SK-N-SH (cell line): Measurements from ENCODE around the gene TMOD3. TPM values are rescaled to one million over a fixed set of nuclear protein-coding genes. Genes with fewer than 3 reads are reported as not detected.
A peak's percentile ranks its signal among the peaks of the same experiment; 100 is the strongest.

ENCODE experiments used
- CTCF ChIA-PET: fragments of 300-600, 350-600 bp; formaldehyde crosslinking; extraction: SDS; loops from one replicate; lab custom pipeline; 2021; lab: Yijun Ruan, JAX
- POLR2A ChIA-PET: fragments of 350-600 bp; sonication (Branson Sonifier 250); formaldehyde crosslinking; extraction: SDS; loops from one replicate; lab custom pipeline; 2020; ENCODE audit warnings: antibody characterized with exemption, inconsistent platforms; lab: Yijun Ruan, JAX
- DNase-seq: peaks from one replicate; pipeline ENCODE4 v3.0.0; 2012
- H2AFZ ChIP-seq: fragments of 200-600 bp; sonication (generic); 2 replicates; pipeline ENCODE4 v1.8.1; 2016; ENCODE audit warnings: antibody characterized with exemption, mild to moderate bottlenecking, low read depth
- H3F3A ChIP-seq: fragments of 200-600 bp; sonication (generic); replicated peaks from 2 replicates; pipeline ENCODE3; 2016; ENCODE audit warnings: antibody characterized with exemption, mild to moderate bottlenecking; ENCODE audit not compliant: insufficient read depth
- H3K27ac ChIP-seq, 2 experiments: fragments of 200-500 bp in 1 of 2; fragments of 200-600 bp in 1 of 2; sonication (Bioruptor generic) in 1 of 2; sonication (generic), shearing (Covaris generic) in 1 of 2; 2 replicates each; pipeline versions ENCODE4 v1.5.1 to v1.6.1; 2014 to 2016; ENCODE audit warnings: low read depth in 2 of 2, inconsistent platforms in 1 of 2, low read length in 1 of 2, mild to moderate bottlenecking in 1 of 2, mixed read lengths in 1 of 2
- H3K27me3 ChIP-seq: fragments of 200-600 bp; sonication (generic), shearing (Covaris generic); 2 replicates; pipeline ENCODE4 v1.6.1; 2016; ENCODE audit warnings: mixed run types; ENCODE audit not compliant: insufficient read depth
- H3K36me3 ChIP-seq, 2 experiments: fragments of 200-500 bp in 1 of 2; fragments of 200-600 bp in 1 of 2; sonication (Bioruptor generic) in 1 of 2; sonication (generic) in 1 of 2; replicated peaks in 1 of 2; 2 replicates each; pipeline versions ENCODE3 to v1.5.1; 2014 to 2016; ENCODE audit warnings: low read length in 1 of 2, mild to moderate bottlenecking in 1 of 2; ENCODE audit not compliant: insufficient read depth in 2 of 2, control insufficient read depth in 1 of 2
- H3K4me1 ChIP-seq, 2 experiments: fragments of 200-500 bp in 1 of 2; fragments of 200-600 bp in 1 of 2; sonication (Bioruptor generic) in 1 of 2; sonication (generic), shearing (Covaris generic) in 1 of 2; 2 replicates each; pipeline versions ENCODE4 v1.5.1 to v1.6.1; 2014 to 2016; ENCODE audit warnings: low read depth in 1 of 2, low read length in 1 of 2, mixed run types in 1 of 2; ENCODE audit not compliant: insufficient read depth in 2 of 2, control insufficient read depth in 1 of 2
- H3K4me2 ChIP-seq: fragments of 200-600 bp; sonication (generic), shearing (Covaris generic); 2 replicates; pipeline ENCODE4 v1.6.1; 2017; ENCODE audit warnings: mixed run types
- H3K4me3 ChIP-seq, 2 experiments: fragments of 200-500 bp in 1 of 2; fragments of 200-600 bp in 1 of 2; sonication (Bioruptor generic) in 1 of 2; sonication (generic), shearing (Covaris generic) in 1 of 2; 2 replicates each; pipeline versions ENCODE4 v1.5.1 to v1.8.1; 2014 to 2016; ENCODE audit warnings: low read depth in 2 of 2, inconsistent platforms in 1 of 2, low read length in 1 of 2, mild to moderate bottlenecking in 1 of 2, mixed read lengths in 1 of 2, moderate library complexity in 1 of 2
- H3K79me2 ChIP-seq: fragments of 200-600 bp; sonication (generic); 2 replicates; pipeline ENCODE4 v1.8.1; 2017; ENCODE audit warnings: mild to moderate bottlenecking; ENCODE audit not compliant: insufficient read depth
- H3K9ac ChIP-seq: fragments of 200-600 bp; sonication (generic); 2 replicates; pipeline ENCODE4 v1.6.1; 2017; ENCODE audit warnings: mixed run types
- H3K9me2 ChIP-seq: fragments of 200-600 bp; sonication (generic); 2 replicates; pipeline ENCODE4 v1.6.1; 2017; ENCODE audit warnings: mixed run types
- H3K9me3 ChIP-seq: fragments of 200-600 bp; sonication (generic); 2 replicates; pipeline ENCODE4 v1.6.1; 2017; ENCODE audit warnings: mixed run types, mild to moderate bottlenecking, moderate library complexity
- H4K20me1 ChIP-seq: fragments of 200-600 bp; sonication (generic); 2 replicates; pipeline ENCODE4 v1.6.1; 2017; ENCODE audit warnings: mild to moderate bottlenecking, mixed run types; ENCODE audit not compliant: insufficient read depth
- EZH2phosphoT487 ChIP-seq: fragments of 200-600 bp; sonication (generic); IDR thresholded peaks from 2 replicates; pipeline ENCODE4 v1.6.1; 2017; ENCODE audit warnings: low read depth, mixed run types, mild to moderate bottlenecking, antibody characterized with exemption, moderate library complexity, borderline replicate concordance
- FOXM1 ChIP-seq: IDR thresholded peaks from 2 replicates; pipeline ENCODE4 v1.4.0; 2012; ENCODE audit warnings: low read depth, mild to moderate bottlenecking
- MEF2A ChIP-seq: IDR thresholded peaks from 2 replicates; pipeline ENCODE4 v1.4.0; 2012; ENCODE audit warnings: low read depth, borderline replicate concordance
- REST ChIP-seq: IDR thresholded peaks from 2 replicates; pipeline ENCODE4 v1.6.1; 2012; ENCODE audit warnings: mild to moderate bottlenecking, low read depth, low read length, moderate library complexity
- WGBS: methylation state at CpG from one replicate; pipeline ENCODE4 v1.1.6; 2017; ENCODE audit warnings: low lambda C conversion rate; 5-methylcytosine and 5-hydroxymethylcytosine counted together
- polyA plus RNA-seq, 3 experiments: library from polyadenylated mRNA; depleted of rRNA; stranded (reverse); fragments of >200 nt; gene quantifications; 2 replicates each; pipeline ENCODE4 v1.2.3, GENCODE V29; 2012
- TF ChIP-seq, protein P1 (sequence below): fragments of 200-600 bp; sonication (generic); IDR thresholded peaks from 2 replicates; pipeline ENCODE4 v1.6.1; 2017; ENCODE audit warnings: antibody characterized with exemption, mild to moderate bottlenecking, moderate library complexity
- TF ChIP-seq, protein P2 (sequence below): IDR thresholded peaks from 2 replicates; pipeline ENCODE4 v1.4.0; 2012; ENCODE audit warnings: low read depth, borderline replicate concordance

The TMOD3 gene
- polyA plus RNA-seq, 1 of the 3 experiments (the other 2 are of a cell fraction), result 6.0 TPM

DNA sequence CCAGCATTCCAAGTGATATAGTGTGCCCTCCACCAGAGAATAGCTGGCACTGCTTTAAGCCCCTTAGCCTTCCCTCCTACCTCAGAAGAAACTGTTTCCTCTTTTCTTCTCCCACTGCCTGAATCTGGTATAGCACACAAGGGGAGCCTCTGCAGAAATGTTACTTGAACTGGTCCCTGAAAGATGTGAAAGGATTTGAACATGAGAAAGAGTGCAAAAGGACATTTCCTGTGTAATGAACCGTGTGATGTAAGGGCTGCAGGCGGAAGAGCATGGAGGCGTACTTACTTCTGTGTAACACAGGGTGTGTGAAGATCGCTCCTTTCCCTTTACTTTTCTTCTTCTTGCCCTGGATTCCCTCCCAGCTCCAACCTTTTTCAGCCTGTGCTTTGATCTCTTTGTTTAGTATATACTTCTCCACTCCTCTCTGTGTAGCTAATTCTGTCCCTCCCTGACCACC, 8.4 kb downstream of the TMOD3 start (continued):
- TF ChIP-seq REST (no peak), FOXM1 (no peak)

DNA sequence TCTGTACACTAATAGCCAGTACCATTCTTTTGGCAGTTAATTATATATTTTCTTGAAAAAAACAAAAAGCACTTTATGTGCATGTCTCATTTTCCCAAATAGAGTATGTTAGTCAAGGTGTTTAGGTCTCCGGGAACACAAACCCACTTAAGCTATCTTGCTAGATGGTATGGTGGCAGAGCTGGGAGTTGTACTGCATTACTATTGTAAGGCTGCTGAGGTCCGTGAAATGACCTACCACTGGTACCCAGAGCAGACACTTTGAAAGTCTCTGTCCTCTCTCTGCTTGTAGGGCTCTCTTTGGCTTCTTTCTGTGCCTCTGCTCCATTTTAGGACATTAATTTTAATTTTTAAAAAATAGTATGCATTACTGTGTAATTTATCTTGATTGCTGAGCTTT, 8.8 kb downstream of the TMOD3 start:
- H3K4me1 ChIP-seq, result peaks cover 8 to 65% of the 10 kb centered on the region in 2 experiments; a peak in 3 of 4 replicates
- H3K4me2 ChIP-seq, result peak overlapping the region; percentile 52
- no peaks in the 10 kb centered on the region for H3K9me3 ChIP-seq
- no peak overlapping the region for H2AFZ ChIP-seq
- WGBS, result 89% methylated on average over 2 of the region's 2 CpGs
- POLR2A ChIA-PET, result interaction anchor here (1.7 kb wide), 1 partner anchor 9 kb away, joined by 6 read pairs; the partner anchor contains the start of gene TMOD3
- TF ChIP-seq MEF2A, result no peak
- TF ChIP-seq, protein P1, sequence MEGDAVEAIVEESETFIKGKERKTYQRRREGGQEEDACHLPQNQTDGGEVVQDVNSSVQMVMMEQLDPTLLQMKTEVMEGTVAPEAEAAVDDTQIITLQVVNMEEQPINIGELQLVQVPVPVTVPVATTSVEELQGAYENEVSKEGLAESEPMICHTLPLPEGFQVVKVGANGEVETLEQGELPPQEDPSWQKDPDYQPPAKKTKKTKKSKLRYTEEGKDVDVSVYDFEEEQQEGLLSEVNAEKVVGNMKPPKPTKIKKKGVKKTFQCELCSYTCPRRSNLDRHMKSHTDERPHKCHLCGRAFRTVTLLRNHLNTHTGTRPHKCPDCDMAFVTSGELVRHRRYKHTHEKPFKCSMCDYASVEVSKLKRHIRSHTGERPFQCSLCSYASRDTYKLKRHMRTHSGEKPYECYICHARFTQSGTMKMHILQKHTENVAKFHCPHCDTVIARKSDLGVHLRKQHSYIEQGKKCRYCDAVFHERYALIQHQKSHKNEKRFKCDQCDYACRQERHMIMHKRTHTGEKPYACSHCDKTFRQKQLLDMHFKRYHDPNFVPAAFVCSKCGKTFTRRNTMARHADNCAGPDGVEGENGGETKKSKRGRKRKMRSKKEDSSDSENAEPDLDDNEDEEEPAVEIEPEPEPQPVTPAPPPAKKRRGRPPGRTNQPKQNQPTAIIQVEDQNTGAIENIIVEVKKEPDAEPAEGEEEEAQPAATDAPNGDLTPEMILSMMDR, result no peak
- H3K9ac ChIP-seq, result no peak overlapping the region
- no peak overlapping the region for H3K27ac ChIP-seq
- H4K20me1 ChIP-seq, result peaks cover 76% of the 10 kb centered on the region
- no peaks in the 10 kb centered on the region for H3K9me2 ChIP-seq
- no peak for DNase-seq
- no peaks in the 10 kb centered on the region for H3K27me3 ChIP-seq
- no peak overlapping the region for H3K4me3 ChIP-seq
- H3K79me2 ChIP-seq, result peaks cover 100% of the 10 kb centered on the region
- no peaks in the 10 kb centered on the region for H3K36me3 ChIP-seq
- CTCF ChIA-PET, result interaction anchor here (0.6 to 1.6 kb wide), 4 partner anchors 18 to 438 kb away, joined by 3 to 5 read pairs (median 4); no protein-coding TSS in a partner anchor
- H3F3A ChIP-seq, result peaks cover 30% of the 10 kb centered on the region

GRCh38 chr15:51840692-51841091, 11.2 kb downstream of the TMOD3 start:
- POLR2A ChIA-PET, result no interaction called here
- Histone ChIP-seq H3K36me3 (no peaks in the 10 kb centered on the region), H3K4me1 (peaks cover 8 to 65% of the 10 kb centered on the region in 2 experiments), H2AFZ (no peak overlapping the region), H3K9me3 (no peaks in the 10 kb centered on the region), H3K79me2 (peaks cover 100% of the 10 kb centered on the region), H3K27me3 (no peaks in the 10 kb centered on the region), H4K20me1 (peaks cover 62% of the 10 kb centered on the region), H3K4me2 (no peak overlapping the region), H3K9me2 (no peaks in the 10 kb centered on the region)
- WGBS, result 84% methylated on average over 4 of the region's 4 CpGs
- no peak for TF ChIP-seq EZH2phosphoT487
- TF ChIP-seq, protein P2, sequence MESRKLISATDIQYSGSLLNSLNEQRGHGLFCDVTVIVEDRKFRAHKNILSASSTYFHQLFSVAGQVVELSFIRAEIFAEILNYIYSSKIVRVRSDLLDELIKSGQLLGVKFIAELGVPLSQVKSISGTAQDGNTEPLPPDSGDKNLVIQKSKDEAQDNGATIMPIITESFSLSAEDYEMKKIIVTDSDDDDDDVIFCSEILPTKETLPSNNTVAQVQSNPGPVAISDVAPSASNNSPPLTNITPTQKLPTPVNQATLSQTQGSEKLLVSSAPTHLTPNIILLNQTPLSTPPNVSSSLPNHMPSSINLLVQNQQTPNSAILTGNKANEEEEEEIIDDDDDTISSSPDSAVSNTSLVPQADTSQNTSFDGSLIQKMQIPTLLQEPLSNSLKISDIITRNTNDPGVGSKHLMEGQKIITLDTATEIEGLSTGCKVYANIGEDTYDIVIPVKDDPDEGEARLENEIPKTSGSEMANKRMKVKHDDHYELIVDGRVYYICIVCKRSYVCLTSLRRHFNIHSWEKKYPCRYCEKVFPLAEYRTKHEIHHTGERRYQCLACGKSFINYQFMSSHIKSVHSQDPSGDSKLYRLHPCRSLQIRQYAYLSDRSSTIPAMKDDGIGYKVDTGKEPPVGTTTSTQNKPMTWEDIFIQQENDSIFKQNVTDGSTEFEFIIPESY, result no peak
- TF ChIP-seq, all 33 proteins: peak for 0
- DNase-seq, result no peak
- no peak overlapping the region for H3K9ac ChIP-seq
- H3F3A ChIP-seq, result peaks cover 30% of the 10 kb centered on the region
- 0 out of 4 replicates have a peak overlapping the region, but pooled peaks of 1 of the 2 experiments have one; percentile 4 for H3K27ac ChIP-seq
- H3K4me3 ChIP-seq, result no peak overlapping the region
- CTCF ChIA-PET, result interaction anchor here (0.8 to 0.9 kb wide), 2 partner anchors 14 to 48 kb away, joined by 3 to 4 read pairs; no protein-coding TSS in a partner anchor
